ENCODE measurements around the gene FAM83C.

The FAM83C gene

GRCh38 chr20:35291654-35292503 lies at the start of gene FAM83C:
Gene FAM83C (minus strand): TSS chr20:35292425. CDS start chr20:35292304, 121 bp downstream.
- in situ Hi-C loops (cut with HindIII; ENCODE audit: low sequenced_read_pairs): no loop called here

GRCh38 chr20:35341366-35342028 lies 49.3 kb upstream of the FAM83C start:
- in situ Hi-C loops (cut with HindIII; ENCODE audit: low sequenced_read_pairs): no loop called here

DNA sequence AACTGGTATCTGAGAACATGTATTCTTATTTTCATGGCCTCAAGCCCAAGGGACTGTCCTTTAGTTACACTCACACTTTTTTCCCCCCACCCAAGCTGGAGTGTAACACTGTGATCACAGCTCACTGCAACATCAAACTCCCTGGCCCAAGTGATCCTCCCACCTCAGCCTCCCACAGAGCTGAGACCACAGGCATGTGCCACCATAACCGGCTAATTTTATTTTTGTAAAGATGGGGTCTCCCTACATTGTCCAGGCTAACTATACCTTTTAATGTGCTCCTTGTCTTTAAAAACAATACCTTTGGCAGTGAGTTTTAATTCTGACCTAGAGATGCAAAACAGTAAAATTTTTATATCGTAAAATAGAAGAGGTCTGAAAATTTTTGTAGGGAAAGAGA lies 48.2 kb upstream of the FAM83C start:
- in situ Hi-C loops (cut with HindIII; ENCODE audit: low sequenced_read_pairs): no loop called here

DNA sequence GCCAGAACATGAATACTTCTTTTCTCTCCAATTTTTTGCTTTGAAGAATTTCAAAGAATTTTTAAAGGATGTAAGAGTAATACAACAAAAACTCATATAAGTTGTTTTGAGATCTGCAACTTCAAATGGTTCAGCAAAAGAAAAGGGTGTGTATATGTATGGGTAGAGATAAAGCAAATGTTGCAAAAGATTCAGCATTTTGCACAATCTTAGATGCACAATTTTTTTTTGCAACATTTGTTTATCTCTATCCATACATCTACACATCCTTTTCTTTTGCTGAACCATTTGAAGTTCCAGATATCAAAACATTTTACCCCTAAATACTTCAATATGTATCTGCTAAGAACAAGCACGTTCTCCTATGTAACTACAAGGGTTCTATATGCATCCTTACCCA lies 47.4 kb upstream of the FAM83C start:
- in situ Hi-C loops (cut with HindIII; ENCODE audit: low sequenced_read_pairs): no loop called here

DNA sequence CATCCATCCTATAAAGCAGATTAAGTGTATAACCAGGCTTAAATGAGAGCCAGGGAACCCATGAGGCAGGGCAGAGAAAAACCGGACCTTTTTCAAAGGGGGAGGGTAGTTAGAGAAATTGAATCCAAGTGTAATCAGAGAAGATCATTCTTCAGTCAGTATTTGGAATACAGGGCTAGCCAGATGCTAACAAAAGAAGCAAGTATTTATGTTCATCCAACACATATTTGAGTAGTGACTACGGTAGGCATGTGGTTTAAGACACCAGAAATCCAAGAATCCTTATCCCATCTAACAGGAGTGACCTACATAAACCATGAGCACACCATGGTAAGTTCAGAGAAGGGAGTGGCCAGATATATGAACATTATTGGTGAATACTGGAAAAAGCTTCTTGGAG lies 46.8 kb upstream of the FAM83C start:
- in situ Hi-C loops (cut with HindIII; ENCODE audit: low sequenced_read_pairs): no loop called here

- in situ Hi-C loops (cut with HindIII; ENCODE audit: low sequenced_read_pairs): no loop called here
Measured at GRCh38 chr20:35334311-35335101, 42.3 kb upstream of the FAM83C start.

DNA sequence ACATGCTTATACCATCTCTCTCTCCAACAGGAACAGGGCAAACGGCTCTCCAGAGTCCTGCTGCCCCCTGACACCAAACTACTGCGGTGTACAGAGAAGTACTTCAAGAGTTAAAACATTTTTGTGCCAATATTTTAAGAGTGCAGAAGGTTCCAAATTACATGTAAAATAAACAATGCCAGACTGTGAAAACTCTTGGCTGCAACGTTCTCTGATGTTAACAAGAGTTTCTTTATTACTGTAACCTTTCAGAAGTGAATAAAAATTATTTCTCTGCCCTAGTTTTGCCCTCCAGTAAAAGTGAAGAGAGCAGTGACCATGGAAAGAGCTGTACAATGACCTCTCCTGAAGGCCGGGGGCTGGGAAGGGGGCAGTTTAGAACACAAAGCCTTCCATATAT lies 41.4 kb upstream of the FAM83C start:
- in situ Hi-C loops (cut with HindIII; ENCODE audit: low sequenced_read_pairs): no loop called here

GRCh38 chr20:35332540-35333200 lies 40.4 kb upstream of the FAM83C start:
- in situ Hi-C loops (cut with HindIII; ENCODE audit: low sequenced_read_pairs): no loop called here

DNA sequence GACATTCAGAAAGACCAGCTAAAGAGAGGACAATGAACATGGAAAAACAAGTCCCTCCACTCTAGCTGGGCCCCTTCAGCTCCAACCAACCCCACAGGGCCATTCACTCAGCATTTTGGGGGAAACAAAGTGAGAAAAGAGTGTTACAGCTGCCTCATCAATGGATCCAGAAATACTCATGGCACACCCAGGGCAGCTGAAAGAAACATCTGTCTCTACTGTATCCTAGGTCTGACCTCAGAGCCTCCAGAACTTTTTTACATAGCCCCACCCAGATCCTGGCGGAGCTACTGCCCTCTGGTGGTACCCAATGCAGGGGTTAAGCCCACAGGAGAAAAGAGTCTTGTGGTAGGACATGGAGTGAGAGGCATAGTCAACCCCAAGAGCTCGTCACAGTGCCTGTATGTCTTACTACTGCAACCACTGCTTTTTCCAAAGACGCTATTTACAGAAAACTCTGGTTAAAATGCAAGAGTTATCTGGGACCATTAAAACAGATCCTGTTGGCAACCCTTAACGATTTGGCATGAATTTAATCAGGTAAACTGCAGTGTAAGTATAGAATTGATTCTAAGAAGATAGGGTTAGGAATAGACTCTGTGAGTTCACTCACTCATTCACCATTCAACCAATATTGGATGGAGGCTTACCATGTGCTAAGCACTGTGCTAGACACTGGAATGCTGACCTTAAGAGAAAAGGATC lies 37.4 kb upstream of the FAM83C start:
- in situ Hi-C loops (cut with HindIII; ENCODE audit: low sequenced_read_pairs): no loop called here

DNA sequence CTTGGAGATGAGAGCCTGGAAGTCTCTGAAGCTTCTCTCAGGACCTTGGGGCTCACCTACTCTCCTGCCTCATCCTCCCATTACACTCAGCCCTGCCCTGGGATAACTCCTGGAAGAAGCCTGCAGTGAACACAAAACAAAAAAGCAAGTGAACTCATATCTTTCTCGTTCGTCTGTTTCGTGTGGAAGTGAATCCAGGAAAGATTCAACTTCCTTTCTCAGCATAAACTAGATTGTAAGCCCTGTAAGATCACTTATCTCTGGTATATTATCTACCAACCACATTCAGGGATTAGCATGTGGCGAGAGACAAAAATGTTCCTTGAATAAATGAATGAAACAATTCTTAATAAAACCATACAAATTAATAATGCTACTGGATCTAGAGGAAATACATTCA lies 36.5 kb upstream of the FAM83C start:
- in situ Hi-C loops (cut with HindIII; ENCODE audit: low sequenced_read_pairs): no loop called here

DNA sequence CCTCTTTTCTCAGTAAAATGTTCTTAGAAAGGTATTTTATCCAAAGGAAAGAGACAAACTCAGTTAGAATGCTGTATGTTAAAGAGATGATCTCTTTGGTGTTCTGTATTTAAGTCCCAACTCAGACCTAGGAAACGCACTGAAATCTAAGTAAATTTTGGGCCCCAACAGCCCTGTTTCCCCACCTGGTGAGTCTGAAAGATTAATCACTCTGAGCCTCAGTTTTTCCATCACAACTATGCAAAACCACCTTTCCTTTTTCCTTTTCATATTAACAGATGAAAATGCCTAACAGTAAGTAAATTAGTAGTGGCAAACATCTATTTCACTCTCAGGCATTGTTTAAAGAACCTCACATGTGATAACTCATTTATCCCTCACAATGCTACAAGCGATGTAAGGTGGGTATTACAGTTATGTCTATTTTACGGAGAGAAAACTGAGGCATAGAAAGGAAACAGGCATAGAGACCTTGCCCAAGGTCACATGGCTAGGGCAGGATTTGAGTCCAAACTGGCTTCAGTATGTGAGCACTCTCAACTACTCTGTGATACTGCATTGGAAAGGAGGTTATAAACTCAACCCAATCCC lies 36.0 kb upstream of the FAM83C start:
- in situ Hi-C loops (cut with HindIII; ENCODE audit: low sequenced_read_pairs): no loop called here

DNA sequence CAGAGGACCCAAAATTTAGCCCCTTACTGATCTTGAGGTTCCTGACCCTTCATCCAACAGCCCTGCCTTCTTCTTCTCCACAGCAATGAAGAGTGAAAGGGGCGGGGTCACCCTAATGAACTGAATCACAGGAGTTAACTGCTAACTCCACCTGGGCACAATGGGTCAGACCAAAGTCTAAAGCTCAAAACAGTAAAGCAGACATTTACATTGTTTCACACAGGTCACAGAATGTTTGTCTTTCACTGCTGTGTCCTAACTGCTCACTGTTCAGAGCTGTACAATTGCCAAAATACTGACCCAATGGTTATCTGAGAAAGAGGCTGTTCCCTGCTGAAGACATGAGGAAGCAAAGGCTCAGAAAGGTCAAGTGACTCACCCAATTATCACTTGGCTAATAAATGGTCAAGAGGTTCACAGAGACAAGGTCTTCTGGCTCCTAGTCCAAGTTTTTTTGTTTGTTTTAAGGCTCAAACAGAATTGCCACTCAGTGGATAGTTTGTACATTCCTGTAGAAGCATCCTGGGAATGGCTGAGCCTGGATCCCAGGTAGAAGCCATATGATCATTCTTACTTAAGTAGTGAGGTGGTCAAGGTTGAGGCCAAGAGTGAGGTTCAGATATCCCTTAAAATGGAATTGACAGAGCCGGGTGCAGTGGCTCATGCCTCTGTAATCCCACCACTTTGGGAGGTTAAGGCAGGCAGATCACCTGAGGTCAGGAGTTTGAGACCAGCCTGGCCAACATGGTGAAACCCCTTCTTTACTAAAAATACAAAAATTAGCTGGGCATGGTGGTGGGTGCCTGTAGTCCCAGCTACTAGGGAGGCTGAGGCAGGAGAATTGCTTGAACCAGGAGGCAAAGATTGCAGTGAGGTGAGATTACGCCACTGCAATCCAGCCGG lies 35.1 kb upstream of the FAM83C start:
- in situ Hi-C loops (cut with HindIII; ENCODE audit: low sequenced_read_pairs): no loop called here

GRCh38 chr20:35326740-35327073 lies 34.5 kb upstream of the FAM83C start:
- in situ Hi-C loops (cut with HindIII; ENCODE audit: low sequenced_read_pairs): no loop called here

DNA sequence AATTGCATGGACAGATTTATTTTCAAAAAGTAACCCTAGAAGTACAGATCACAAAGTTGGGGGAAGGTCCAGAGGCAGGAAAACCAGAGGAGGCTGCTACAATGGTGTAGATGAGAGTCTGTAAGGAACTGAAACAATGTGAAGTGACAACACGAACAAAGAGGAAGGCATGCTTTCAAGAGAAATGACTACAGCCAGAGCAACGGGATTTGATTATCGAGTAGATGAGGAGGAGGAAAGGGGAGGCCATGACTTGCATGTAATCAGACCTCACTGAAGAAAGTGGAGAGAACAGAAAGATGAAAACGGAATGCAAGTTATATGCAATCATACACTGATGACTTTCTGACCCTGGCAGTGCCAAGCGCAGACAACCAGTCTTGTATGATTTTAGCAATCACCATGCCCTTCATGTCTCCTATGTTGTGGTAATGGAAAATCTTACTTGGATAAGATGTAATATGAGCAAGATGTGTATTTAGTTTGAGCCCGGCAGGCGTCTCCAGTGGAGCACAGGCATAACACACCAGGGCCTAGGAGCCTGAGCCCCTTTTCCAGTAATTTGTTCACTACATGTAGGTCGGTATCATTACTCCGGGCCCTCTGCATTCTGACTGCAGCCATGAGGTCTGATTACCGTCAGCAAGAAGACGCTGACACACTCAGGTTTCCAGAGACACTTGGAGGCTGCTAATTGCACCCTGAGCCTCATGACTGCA lies 34.0 kb upstream of the FAM83C start:
- in situ Hi-C loops (cut with HindIII; ENCODE audit: low sequenced_read_pairs): no loop called here

DNA sequence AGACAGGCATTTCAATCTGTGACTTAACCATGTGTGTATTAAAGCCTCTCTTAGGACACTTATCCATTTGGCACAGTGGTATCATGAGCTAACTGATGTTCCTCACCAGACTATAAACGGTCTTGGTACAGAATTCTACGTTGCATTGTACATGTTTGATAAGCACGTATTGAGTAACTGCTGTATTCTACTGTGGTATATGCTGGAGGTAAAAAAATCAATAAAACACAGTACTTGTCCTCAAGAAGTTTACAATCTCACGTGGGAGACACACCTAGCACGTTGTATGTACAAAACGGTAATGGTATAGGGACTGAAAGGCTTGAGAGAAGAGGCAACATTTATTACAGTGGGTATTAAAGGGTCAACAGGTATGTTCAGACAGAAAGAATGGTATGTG lies 33.2 kb upstream of the FAM83C start:
- in situ Hi-C loops (cut with HindIII; ENCODE audit: low sequenced_read_pairs): no loop called here

DNA sequence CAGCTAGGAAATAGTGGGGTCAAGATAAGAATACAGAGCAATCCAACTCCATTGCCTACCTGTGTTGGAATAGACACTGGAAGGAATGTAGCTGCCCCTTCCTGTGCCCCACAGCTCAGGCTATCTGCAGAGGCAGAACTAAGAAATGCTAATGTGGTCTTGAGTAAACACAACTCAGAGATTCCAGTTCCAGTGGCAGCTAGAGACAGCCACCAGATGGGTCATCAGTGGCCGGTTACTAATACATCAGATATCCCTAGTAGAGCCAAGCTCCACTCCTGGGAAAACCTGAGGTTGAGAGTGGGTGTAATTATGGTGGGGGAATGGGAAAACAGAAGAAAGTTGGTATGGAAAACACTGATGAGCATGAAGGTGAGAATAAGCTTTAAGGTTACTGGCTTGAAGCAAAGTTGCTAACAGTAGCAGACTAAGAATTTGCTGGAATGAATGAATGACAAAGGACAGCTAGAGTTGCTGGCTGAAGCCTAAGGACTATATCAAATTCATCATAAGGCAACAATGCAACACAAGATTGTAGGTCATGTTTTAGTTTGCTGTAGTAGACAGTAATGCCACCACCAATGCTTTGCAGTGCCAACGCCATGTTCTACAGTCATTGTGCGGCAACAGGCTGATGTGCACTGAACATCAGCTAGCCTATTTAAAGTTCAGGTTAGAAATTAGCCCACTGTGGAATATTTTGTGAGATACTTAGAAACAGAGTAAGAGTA lies 28.3 kb upstream of the FAM83C start:
- in situ Hi-C loops (cut with HindIII; ENCODE audit: low sequenced_read_pairs): no loop called here

GRCh38 chr20:35319871-35320197 lies 27.6 kb upstream of the FAM83C start:
- in situ Hi-C loops (cut with HindIII; ENCODE audit: low sequenced_read_pairs): no loop called here

Data from DLD1 (cell line).